SJCRH30 (cell line): ENCODE data around the gene HS6ST3. TPM values are rescaled to one million over a fixed set of nuclear protein-coding genes. Genes with fewer than 3 reads are reported as not detected.

ENCODE experiments used
- DNase-seq, 2 experiments: peaks; one replicate each; pipeline ENCODE4 v3.0.0-alpha.2; 2015 to 2020
- H3K27ac ChIP-seq: fragments of 250-450 bp; sonication (Bioruptor Pico); 2 replicates; pipeline ENCODE4 v1.5.1; 2020; ENCODE audit warnings: mild to moderate bottlenecking, moderate library complexity
- H3K27me3 ChIP-seq: fragments of 250-450 bp; sonication (Bioruptor Pico); 2 replicates; pipeline ENCODE4 v1.5.1; 2020; ENCODE audit warnings: mild to moderate bottlenecking, moderate library complexity
- H3K36me3 ChIP-seq: fragments of 250-450 bp; sonication (Bioruptor Pico); 2 replicates; pipeline ENCODE4 v1.5.1; 2020; ENCODE audit warnings: mild to moderate bottlenecking, moderate library complexity
- H3K4me1 ChIP-seq: fragments of 250-450 bp; sonication (Bioruptor Pico); 2 replicates; pipeline ENCODE4 v1.5.1; 2020; ENCODE audit warnings: mild to moderate bottlenecking, moderate library complexity
- H3K4me3 ChIP-seq: fragments of 250-450 bp; sonication (Bioruptor Pico); 2 replicates; pipeline ENCODE4 v1.5.1; 2020; ENCODE audit warnings: mild to moderate bottlenecking, moderate library complexity
- H3K9me3 ChIP-seq: fragments of 250-450 bp; sonication (Bioruptor Pico); replicated peaks from 2 replicates; pipeline ENCODE4 v1.5.1; 2020; ENCODE audit warnings: mild to moderate bottlenecking, moderate library complexity
- total RNA-seq: library from RNA; depleted of rRNA; stranded (reverse); fragments of >200 nt; shearing (Covaris generic); gene quantifications from 2 replicates; pipeline ENCODE4 v1.2.3, GENCODE V29; 2014

Gene HS6ST3
- total RNA-seq, 1 experiment from 2014 or later, result 0.02 TPM

DNA sequence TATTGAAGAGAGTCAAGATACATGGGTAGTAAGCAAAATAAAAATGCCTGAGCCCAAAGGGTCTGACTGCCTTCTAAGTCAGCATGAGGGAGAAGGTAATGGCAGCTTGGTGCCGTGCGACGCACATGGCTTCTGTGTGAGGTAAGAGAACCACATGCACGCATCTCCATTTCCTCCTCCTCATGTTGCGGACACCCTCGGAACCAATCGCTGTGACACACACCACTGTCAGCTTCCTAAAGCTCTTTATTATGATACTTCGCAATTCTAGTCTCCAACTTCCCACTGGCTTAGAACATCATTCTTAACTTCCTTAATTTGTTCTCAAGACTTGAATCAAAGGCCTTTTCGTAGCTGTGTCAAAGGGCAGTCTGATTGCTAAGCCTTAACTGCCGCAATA lies 734.2 kb downstream of the HS6ST3 start:
- Histone ChIP-seq H3K36me3 (no peaks in the 10 kb centered on the region), H3K4me1 (no peaks in the 10 kb centered on the region), H3K4me3 (no peak overlapping the region), H3K27me3 (no peaks in the 10 kb centered on the region), H3K9me3 (no peaks in the 10 kb centered on the region), H3K27ac (no peak overlapping the region)
- no peak for DNase-seq

DNA sequence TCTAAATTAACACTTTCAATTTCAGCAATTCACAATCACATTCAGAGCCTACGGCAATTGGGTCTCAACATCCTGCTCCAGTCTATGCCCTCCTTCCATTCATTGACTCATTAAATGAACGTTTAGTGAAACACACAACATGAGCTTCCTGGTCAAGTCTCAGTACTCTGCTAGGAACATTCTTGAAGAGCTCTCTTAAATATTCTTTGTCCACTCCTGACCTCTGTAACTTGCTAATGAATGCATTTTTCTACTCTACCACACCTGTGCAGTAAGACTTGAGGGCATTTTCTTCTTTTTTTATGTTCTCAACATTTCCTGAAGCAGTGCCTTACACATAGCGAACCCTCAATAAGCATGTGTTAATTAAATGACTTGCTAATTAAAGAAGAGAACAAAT lies 735.7 kb downstream of the HS6ST3 start:
- H3K27me3 ChIP-seq, result no peaks in the 10 kb centered on the region
- no peaks in the 10 kb centered on the region for H3K36me3 ChIP-seq
- no peak overlapping the region for H3K4me3 ChIP-seq
- no peak for DNase-seq
- no peaks in the 10 kb centered on the region for H3K4me1 ChIP-seq
- H3K27ac ChIP-seq, result no peak overlapping the region
- H3K9me3 ChIP-seq, result no peaks in the 10 kb centered on the region

DNA sequence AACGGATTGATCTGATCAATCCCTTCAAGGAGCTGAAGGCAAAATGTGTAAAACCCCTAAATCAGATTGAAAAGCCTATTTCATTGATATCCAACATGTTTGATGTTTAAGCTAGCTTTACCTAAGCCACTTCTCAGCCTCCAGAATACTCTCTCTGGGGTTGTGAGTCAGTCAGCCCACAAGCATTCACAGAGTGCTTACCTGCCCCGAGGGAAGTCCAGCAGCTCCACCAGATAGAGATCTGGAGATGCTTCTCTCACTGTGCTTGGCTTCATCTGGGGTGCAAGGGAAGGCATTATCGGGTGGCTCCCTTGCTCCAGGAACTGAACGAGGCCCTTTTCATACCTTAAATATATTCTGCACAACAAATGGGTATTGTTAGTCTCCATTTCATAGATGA lies 744.7 kb downstream of the HS6ST3 start:
- no peak for DNase-seq
- Histone ChIP-seq H3K4me3 (no peak overlapping the region), H3K27me3 (no peaks in the 10 kb centered on the region), H3K4me1 (no peaks in the 10 kb centered on the region), H3K9me3 (no peaks in the 10 kb centered on the region), H3K36me3 (no peaks in the 10 kb centered on the region), H3K27ac (no peak overlapping the region)

DNA sequence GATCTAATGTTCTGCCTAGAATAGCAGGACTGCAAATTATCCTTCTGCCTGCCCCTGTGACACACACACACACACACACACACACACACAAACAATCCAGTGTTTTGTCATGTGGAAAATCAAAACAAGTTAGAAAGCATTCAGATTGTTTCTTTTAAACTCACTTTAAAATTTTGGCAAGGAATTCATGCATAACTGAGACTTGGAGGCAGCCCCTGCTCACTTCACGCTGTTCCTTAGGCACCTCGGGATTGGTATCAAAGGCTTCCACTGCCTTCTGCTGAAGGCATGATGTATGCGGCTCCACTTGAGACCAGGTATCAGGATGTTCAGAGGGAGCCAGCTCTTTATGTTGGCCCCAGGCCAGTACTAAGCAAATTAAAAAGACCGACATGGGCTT lies 745.6 kb downstream of the HS6ST3 start:
- no peaks in the 10 kb centered on the region for H3K27me3 ChIP-seq
- no peak overlapping the region for H3K27ac ChIP-seq
- H3K4me1 ChIP-seq, result no peaks in the 10 kb centered on the region
- H3K9me3 ChIP-seq, result no peaks in the 10 kb centered on the region
- no peak for DNase-seq
- no peaks in the 10 kb centered on the region for H3K36me3 ChIP-seq
- H3K4me3 ChIP-seq, result no peak overlapping the region

DNA sequence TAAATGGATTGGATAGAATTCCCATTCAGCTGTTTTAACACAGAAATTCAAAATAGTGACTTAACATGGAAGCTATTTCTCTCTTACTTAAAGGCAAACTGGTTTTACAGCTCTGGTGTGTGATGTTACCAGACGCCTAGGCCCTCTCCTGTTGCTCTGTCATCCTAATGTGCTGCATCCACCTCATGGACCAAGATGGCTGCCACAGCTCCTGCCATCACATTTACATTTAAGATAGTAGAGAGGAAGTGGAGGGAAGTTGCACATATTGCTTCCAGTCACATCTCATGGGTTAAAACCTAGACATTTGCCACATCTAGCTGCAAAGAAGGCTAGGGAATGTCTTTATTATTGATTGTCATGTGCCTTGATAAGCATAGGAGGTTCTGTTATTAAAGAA lies 746.8 kb downstream of the HS6ST3 start:
- H3K27ac ChIP-seq, result no peak overlapping the region

DNA sequence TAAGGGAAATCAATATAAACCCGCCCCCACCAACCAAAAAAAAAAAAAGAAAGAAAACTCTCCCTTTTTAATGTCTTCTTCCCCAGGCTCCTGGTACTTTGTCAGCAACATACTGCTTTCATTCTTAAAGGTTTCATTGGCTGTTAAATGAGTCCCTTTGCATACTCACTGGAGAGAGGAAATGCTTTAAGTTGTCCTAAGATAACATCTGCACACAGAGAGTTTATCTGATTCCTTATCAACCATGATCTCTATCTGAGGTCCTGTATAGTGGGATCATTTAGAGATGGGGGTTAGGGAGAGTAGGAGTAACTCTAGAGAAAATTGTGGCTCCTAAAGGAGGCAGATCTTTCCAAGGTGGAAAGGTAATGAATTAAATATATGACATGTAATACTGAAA lies 747.9 kb downstream of the HS6ST3 start:
- Histone ChIP-seq H3K27ac (no peak overlapping the region), H3K4me3 (no peak overlapping the region), H3K27me3 (no peaks in the 10 kb centered on the region), H3K36me3 (no peaks in the 10 kb centered on the region), H3K9me3 (no peaks in the 10 kb centered on the region), H3K4me1 (no peaks in the 10 kb centered on the region)
- no peak for DNase-seq

More for the DNA sequence above, 746.8 kb downstream of the HS6ST3 start:
- H3K27me3 ChIP-seq, result no peaks in the 10 kb centered on the region
- DNase-seq, result no peak
- H3K4me3 ChIP-seq, result no peak overlapping the region
- H3K4me1 ChIP-seq, result no peaks in the 10 kb centered on the region
- no peaks in the 10 kb centered on the region for H3K9me3 ChIP-seq
- H3K36me3 ChIP-seq, result no peaks in the 10 kb centered on the region

DNA sequence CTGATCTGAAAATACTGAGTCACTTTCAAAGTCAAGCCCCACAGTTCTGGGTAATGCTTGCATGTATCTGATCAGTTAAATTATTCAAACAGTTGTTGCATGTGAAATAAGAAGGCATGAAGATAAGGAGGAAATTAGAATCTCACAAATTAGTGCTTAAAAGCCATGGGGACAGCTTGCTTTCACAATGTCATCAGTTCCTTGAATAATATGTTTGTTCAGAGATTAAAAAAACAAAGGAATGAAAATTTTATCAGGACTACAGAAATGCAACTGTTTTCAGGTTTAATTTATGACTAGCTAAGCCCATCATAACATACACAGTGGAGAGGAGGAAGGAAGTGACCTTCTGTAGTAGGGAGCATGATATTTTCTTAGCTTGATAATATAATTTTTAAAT lies 754.3 kb downstream of the HS6ST3 start:
- no peak for DNase-seq
- H3K4me1 ChIP-seq, result no peaks in the 10 kb centered on the region
- no peaks in the 10 kb centered on the region for H3K9me3 ChIP-seq
- no peaks in the 10 kb centered on the region for H3K36me3 ChIP-seq
- H3K27me3 ChIP-seq, result no peaks in the 10 kb centered on the region
- H3K4me3 ChIP-seq, result no peak overlapping the region
- H3K27ac ChIP-seq, result no peak overlapping the region

DNA sequence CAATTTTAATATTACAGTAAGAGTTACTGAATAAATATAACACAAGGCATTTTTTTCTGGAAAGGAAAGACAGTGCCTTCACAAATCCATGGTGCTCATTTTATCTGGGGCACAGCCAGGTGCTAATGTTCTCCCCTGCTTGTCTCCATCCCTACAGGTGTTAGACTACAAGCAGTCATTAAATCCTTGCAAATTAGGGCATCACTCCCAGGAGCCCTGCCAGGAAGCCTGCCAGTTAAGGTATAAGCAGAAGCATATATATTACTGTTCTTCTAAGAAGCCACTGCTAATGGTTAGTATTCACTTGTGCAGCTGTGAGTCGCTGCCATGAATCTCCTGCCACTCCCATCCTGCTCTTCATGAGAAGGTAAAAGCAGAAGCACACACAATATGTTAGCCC lies 754.7 kb downstream of the HS6ST3 start:
- Histone ChIP-seq H3K36me3 (no peaks in the 10 kb centered on the region), H3K9me3 (no peaks in the 10 kb centered on the region), H3K4me1 (no peaks in the 10 kb centered on the region), H3K4me3 (no peak overlapping the region), H3K27me3 (no peaks in the 10 kb centered on the region), H3K27ac (no peak overlapping the region)
- no peak for DNase-seq

DNA sequence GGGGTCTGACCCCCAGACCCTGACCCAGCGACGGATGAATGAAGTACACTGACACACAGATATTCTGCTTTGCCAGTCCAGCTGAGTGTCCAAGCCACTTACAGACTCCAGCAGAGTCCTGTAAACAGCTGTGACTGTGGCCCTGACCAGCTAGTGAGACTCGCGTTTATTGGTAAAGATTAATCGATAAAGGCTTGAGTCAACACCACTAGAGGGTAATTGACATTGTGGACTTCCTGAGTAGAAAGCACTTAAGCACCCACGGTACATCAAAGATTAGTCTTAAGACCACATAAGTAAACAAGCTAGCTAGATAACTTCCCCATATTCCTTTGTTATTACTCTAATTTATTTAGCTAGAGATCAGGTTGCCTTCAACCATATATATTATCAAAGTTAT lies 758.4 kb downstream of the HS6ST3 start:
- Histone ChIP-seq H3K36me3 (no peaks in the 10 kb centered on the region), H3K27me3 (no peaks in the 10 kb centered on the region), H3K4me3 (no peak overlapping the region), H3K27ac (no peak overlapping the region), H3K9me3 (no peaks in the 10 kb centered on the region), H3K4me1 (no peaks in the 10 kb centered on the region)
- DNase-seq, result no peak

DNA sequence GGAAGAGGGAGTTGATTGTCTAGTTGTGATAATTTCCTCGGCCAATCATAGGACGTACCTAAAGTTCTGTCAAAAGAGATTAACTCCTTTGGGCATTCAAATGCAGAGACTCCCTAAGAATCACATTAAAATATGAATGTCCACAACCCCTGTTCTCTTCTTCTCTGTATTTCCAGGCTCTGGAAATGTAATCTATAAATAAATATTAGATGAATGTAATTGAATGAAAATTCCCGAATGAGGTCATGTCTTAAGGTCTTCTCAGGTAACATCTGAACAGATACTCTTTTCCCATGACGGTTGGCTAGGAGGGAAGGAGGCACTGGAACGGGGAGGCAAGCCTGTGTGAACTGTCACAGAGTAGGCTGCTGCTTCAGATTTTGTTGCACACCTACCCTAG lies 759.2 kb downstream of the HS6ST3 start:
- H3K36me3 ChIP-seq, result no peaks in the 10 kb centered on the region
- no peak for DNase-seq
- H3K9me3 ChIP-seq, result no peaks in the 10 kb centered on the region
- no peak overlapping the region for H3K4me3 ChIP-seq
- no peak overlapping the region for H3K27ac ChIP-seq
- H3K4me1 ChIP-seq, result no peaks in the 10 kb centered on the region
- H3K27me3 ChIP-seq, result no peaks in the 10 kb centered on the region

DNA sequence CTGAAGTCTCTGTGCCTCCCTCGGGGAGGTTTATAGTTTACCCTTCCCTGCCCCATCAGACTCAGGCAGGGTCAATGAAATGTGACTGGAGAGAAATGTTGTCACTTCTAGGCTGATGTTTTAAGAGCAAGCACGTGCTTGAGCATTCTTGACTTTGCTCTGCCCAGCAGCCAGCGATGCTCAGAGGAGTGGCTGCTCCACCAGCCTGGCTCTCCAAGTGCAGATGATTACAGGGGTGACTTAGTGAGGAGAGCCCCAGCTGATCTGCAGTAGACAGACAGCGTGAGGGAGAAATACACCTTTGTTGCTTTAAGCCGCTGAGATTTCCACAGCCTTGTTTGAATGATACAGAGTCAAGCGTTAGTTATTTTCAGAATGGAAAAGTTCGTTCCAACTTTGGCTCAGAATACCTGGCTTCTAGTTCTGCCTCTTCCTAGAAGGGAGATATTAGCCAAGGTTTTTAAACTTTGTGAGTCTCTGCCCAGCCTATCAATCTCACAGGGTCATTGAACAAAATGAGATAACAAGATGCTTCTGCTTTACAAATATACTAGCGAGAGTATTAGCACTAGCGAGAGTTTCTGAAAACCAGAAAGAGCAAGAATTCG lies 760.7 kb downstream of the HS6ST3 start:
- Histone ChIP-seq H3K36me3 (no peaks in the 10 kb centered on the region), H3K27me3 (no peaks in the 10 kb centered on the region), H3K4me1 (no peaks in the 10 kb centered on the region), H3K9me3 (no peaks in the 10 kb centered on the region), H3K27ac (no peak overlapping the region), H3K4me3 (no peak overlapping the region)
- no peak for DNase-seq

DNA sequence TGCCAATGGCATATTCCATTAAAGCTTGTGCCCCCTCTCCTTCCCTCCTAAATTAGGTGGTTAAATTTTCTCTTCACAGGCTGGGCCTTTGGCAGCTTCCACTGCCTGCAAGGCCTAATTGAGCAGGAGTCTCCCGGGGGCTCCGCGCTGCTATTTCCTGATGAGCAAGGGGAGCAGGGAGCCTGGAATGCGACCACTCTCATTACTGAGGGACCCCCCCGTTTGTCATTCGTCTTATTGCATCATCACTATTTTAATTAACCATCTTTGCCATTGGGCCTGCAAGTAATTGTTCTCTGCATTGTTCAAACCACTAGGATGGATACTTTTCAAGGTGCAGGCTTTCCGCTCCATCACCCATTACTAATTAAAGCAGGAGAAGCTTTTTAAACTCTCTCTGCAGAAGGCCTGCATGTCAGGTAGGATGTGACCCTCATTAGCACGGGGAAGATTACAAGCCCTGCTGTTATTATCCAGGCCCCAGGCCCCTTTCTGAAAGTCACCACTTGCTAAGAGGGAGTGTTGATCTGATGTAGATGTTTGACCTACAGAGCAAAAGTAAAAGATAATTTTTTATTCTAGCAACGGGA lies 762.0 kb downstream of the HS6ST3 start:
- Histone ChIP-seq H3K27me3 (no peaks in the 10 kb centered on the region), H3K4me1 (no peaks in the 10 kb centered on the region), H3K27ac (no peak overlapping the region), H3K36me3 (no peaks in the 10 kb centered on the region), H3K9me3 (no peaks in the 10 kb centered on the region), H3K4me3 (no peak overlapping the region)
- DNase-seq, result no peak

DNA sequence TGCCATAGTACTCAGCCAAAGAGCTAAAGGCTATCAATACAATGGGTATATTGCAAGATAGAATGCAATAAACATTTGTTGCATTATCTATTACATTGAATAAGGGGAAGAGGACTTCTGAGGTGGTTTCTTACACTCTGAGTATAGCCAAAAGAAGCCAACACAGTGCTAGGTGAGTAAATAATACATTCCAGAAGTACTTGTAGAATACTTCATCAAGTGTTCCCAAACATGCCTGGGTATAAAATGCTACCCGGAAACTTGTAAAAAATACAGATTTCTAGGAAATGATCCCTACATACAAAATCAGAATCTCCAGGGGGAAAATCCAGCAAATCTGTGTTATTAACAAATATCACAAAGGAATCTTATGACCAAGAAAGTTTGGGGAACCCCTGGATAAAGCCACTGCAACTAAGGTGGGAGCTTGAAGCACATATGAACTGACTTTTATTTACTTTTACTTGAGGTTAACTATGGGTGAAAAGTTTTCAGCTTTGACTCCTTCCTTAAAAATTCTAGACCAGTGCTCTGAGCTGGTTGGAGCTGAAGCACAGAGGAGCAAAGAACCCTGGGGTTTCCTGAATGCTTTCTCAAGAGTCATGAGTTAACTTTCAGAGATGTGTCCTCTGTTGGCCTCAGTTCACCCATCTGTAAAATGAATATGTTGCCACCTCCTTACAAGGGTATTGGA lies 768.4 kb downstream of the HS6ST3 start:
- Histone ChIP-seq H3K27me3 (no peaks in the 10 kb centered on the region), H3K4me1 (no peaks in the 10 kb centered on the region), H3K36me3 (no peaks in the 10 kb centered on the region), H3K9me3 (no peaks in the 10 kb centered on the region), H3K27ac (no peak overlapping the region), H3K4me3 (no peak overlapping the region)
- no peak for DNase-seq

DNA sequence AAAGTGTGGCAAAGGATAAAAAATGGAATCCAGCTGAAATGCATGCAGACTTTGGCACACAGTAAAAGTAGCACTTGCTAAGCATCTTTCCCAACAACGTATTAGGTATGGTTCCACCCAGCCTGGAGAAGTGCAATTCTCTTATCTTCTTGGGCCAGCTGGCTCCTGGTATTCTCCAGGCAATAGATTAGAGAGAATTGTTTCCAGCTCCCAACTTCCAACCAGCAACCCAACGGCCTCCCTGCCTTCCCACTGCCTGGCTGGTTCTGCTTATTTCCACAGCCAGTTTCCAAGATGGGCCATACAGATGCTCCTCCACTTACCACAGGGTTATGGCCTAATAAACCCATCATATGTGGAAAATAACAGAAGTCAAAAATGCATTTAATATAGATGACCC lies 771.0 kb downstream of the HS6ST3 start:
- Histone ChIP-seq H3K27ac (no peak overlapping the region), H3K27me3 (no peaks in the 10 kb centered on the region), H3K4me3 (no peak overlapping the region), H3K4me1 (no peaks in the 10 kb centered on the region), H3K9me3 (no peaks in the 10 kb centered on the region), H3K36me3 (no peaks in the 10 kb centered on the region)
- no peak for DNase-seq

DNA sequence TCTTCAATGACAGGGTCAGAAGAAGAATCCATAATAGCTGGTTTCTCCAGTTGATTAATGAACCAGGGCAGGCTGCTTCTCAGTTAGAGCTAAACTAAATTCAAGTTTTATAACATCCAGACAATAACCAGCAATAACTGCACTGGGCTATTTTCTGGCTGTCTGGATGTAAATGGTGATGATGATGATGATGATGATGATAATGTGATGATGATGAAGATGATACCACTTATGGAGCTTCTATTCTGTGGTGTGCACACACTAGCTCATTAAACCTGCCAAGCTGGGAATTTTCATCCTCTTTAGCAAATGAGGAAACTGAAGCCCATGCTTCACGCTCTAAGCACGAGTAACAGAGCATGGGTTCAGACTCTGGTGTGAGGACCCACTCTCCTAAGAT lies 772.2 kb downstream of the HS6ST3 start:
- H3K4me3 ChIP-seq, result no peak overlapping the region
- no peak overlapping the region for H3K27ac ChIP-seq
- no peak for DNase-seq
- no peaks in the 10 kb centered on the region for H3K36me3 ChIP-seq
- H3K9me3 ChIP-seq, result no peaks in the 10 kb centered on the region
- H3K4me1 ChIP-seq, result no peaks in the 10 kb centered on the region
- H3K27me3 ChIP-seq, result no peaks in the 10 kb centered on the region

DNA sequence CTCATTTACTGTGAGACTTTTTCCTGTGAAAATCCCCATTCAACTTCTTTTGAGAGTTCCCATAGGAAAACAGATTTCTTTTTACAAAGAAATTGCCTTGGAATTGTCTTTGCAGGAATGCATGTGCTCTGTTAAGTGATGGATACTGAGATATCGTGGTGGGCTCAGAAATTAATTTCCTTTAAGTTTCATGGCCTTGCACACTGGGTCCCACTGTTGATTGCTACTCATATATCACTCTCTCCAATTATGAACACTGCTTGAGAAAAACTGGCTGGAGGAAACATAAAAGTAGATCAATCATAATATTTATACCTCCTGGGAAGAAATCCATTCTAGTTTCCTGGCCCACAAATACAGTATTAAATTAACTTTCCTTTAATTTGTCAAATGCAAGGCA lies 773.1 kb downstream of the HS6ST3 start:
- no peak overlapping the region for H3K4me3 ChIP-seq
- H3K27me3 ChIP-seq, result no peaks in the 10 kb centered on the region
- H3K36me3 ChIP-seq, result no peaks in the 10 kb centered on the region
- H3K27ac ChIP-seq, result no peak overlapping the region
- no peaks in the 10 kb centered on the region for H3K4me1 ChIP-seq
- no peaks in the 10 kb centered on the region for H3K9me3 ChIP-seq
- DNase-seq, result no peak
